H9 (cell line): Measurements from ENCODE around the gene HES4. TPM values are rescaled to one million over a fixed set of nuclear protein-coding genes. Genes with fewer than 3 reads are reported as not detected.

Experiments used
- DNase-seq: peaks from one replicate; pipeline ENCODE4 v3.0.0-alpha.2; 2017
- H2AFZ ChIP-seq: one replicate; pipeline ENCODE4 v1.6.1; 2013; ENCODE audit warnings: mild to moderate bottlenecking, low read length, control low read depth, moderate library complexity
- H2AK5ac ChIP-seq: 2 replicates; pipeline ENCODE4 v1.6.1; 2013; ENCODE audit warnings: low read length, control low read depth, mixed read lengths; ENCODE audit not compliant: insufficient read length
- H2BK120ac ChIP-seq: one replicate; pipeline ENCODE4 v1.6.1; 2013; ENCODE audit warnings: low read depth, mild to moderate bottlenecking, low read length, control low read depth, inconsistent platforms; ENCODE audit not compliant: poor library complexity, severe bottlenecking
- H2BK12ac ChIP-seq: 2 replicates; pipeline ENCODE4 v1.6.1; 2013; ENCODE audit warnings: low read length, control low read depth, mixed read lengths, low read depth; ENCODE audit not compliant: insufficient read length
- H2BK15ac ChIP-seq: 2 replicates; pipeline ENCODE4 v1.6.1; 2013; ENCODE audit warnings: low read depth, low read length, control low read depth
- H2BK20ac ChIP-seq: one replicate; pipeline ENCODE4 v1.6.1; 2013; ENCODE audit warnings: low read depth, mild to moderate bottlenecking, low read length, control low read depth, inconsistent platforms; ENCODE audit not compliant: poor library complexity, severe bottlenecking
- H2BK5ac ChIP-seq: 2 replicates; pipeline ENCODE4 v1.6.1; 2013; ENCODE audit warnings: low read length, control low read depth, mixed read lengths; ENCODE audit not compliant: insufficient read length
- H3K14ac ChIP-seq: 2 replicates; pipeline ENCODE4 v1.6.1; 2013; ENCODE audit warnings: low read length, control low read depth; ENCODE audit not compliant: insufficient read depth
- H3K18ac ChIP-seq: 2 replicates; pipeline ENCODE4 v1.6.1; 2013; ENCODE audit warnings: low read depth, mild to moderate bottlenecking, mixed read lengths, low read length, control low read depth; ENCODE audit not compliant: insufficient read length
- H3K23ac ChIP-seq: 2 replicates; pipeline ENCODE4 v1.6.1; 2013; ENCODE audit warnings: low read length, control low read depth, mixed read lengths, low read depth; ENCODE audit not compliant: insufficient read length
- H3K23me2 ChIP-seq: 2 replicates; pipeline ENCODE4 v1.6.1; 2013; ENCODE audit warnings: low read depth, mild to moderate bottlenecking, mixed read lengths, low read length, control low read depth; ENCODE audit not compliant: insufficient read length, poor library complexity, severe bottlenecking
- H3K27ac ChIP-seq: 2 replicates; pipeline ENCODE4 v1.5.1; 2013; ENCODE audit warnings: low read length, control low read depth, mixed read lengths, low read depth; ENCODE audit not compliant: insufficient read length
- H3K27me3 ChIP-seq: 2 replicates; pipeline ENCODE4 v1.6.1; 2013; ENCODE audit warnings: low read length, control low read depth, inconsistent platforms; ENCODE audit not compliant: insufficient read depth
- H3K4ac ChIP-seq: 2 replicates; pipeline ENCODE4 v1.6.1; 2013; ENCODE audit warnings: low read depth, mild to moderate bottlenecking, control low read depth, inconsistent platforms, low read length, moderate library complexity
- H3K4me1 ChIP-seq: 2 replicates; pipeline ENCODE4 v1.6.1; 2013; ENCODE audit warnings: low read length, control low read depth, inconsistent platforms; ENCODE audit not compliant: insufficient read depth
- H3K4me2 ChIP-seq: 2 replicates; pipeline ENCODE4 v1.6.1; 2013; ENCODE audit warnings: low read length, control low read depth, mixed read lengths; ENCODE audit not compliant: insufficient read length, insufficient read depth
- H3K56ac ChIP-seq: 2 replicates; pipeline ENCODE4 v1.6.1; 2013; ENCODE audit warnings: low read depth, mild to moderate bottlenecking, mixed read lengths, low read length, control low read depth; ENCODE audit not compliant: insufficient read length
- H3K79me1 ChIP-seq: 2 replicates; pipeline ENCODE4 v1.6.1; 2013; ENCODE audit warnings: low read depth, mild to moderate bottlenecking, moderate library complexity, low read length, control low read depth, inconsistent platforms; ENCODE audit not compliant: insufficient read depth, poor library complexity, severe bottlenecking
- H3K79me2 ChIP-seq: 2 replicates; pipeline ENCODE4 v1.6.1; 2013; ENCODE audit warnings: low read length, control low read depth, inconsistent platforms; ENCODE audit not compliant: insufficient read depth
- H3K9ac ChIP-seq: 2 replicates; pipeline ENCODE4 v1.6.1; 2013; ENCODE audit warnings: low read length, control low read depth, mixed read lengths; ENCODE audit not compliant: insufficient read length; ENCODE audit errors: extremely low read depth
- H3K9me3 ChIP-seq: one replicate; pipeline ENCODE4 v1.6.1; 2013; ENCODE audit warnings: low read depth, low read length, inconsistent platforms; ENCODE audit not compliant: control insufficient read depth
- H3T11ph ChIP-seq: one replicate; pipeline ENCODE4 v1.6.1; 2013; ENCODE audit warnings: mild to moderate bottlenecking, low read length, control low read depth, inconsistent platforms
- H4K20me1 ChIP-seq: one replicate; pipeline ENCODE4 v1.6.1; 2013; ENCODE audit not compliant: control insufficient read depth, insufficient read length, insufficient read depth
- H4K5ac ChIP-seq: 2 replicates; pipeline ENCODE4 v1.6.1; 2013; ENCODE audit warnings: low read depth, mild to moderate bottlenecking, mixed read lengths, low read length, control low read depth; ENCODE audit not compliant: insufficient read length
- H4K8ac ChIP-seq: replicated peaks from 2 replicates; pipeline ENCODE4 v1.6.1; 2013; ENCODE audit warnings: low read length, control low read depth, mixed read lengths, low read depth; ENCODE audit not compliant: insufficient read length
- H4K91ac ChIP-seq: 2 replicates; pipeline ENCODE4 v1.6.1; 2013; ENCODE audit warnings: low read depth, mild to moderate bottlenecking, moderate library complexity, mixed read lengths, low read length, control low read depth; ENCODE audit not compliant: insufficient read length
- H3K27ac Mint-ChIP-seq, 3 experiments: 2 replicates in 2 of 3; 3 replicates in 1 of 3; pipeline ENCODE4 v1.8.0; 2020 to 2021; ENCODE audit warnings: mixed read lengths in 3 of 3, mild to moderate bottlenecking in 1 of 3, moderate library complexity in 1 of 3
- H3K27me3 Mint-ChIP-seq: 2 replicates; pipeline ENCODE4 v1.8.0; 2021; ENCODE audit warnings: low read depth, mild to moderate bottlenecking, moderate library complexity, mixed read lengths
- H3K36me3 Mint-ChIP-seq, 3 experiments: 2 replicates in 2 of 3; 3 replicates in 1 of 3; pipeline ENCODE4 v1.8.0; 2020 to 2021; ENCODE audit warnings: low read depth in 3 of 3, mixed read lengths in 3 of 3; ENCODE audit not compliant: insufficient read depth in 1 of 3
- H3K4me1 Mint-ChIP-seq, 2 experiments: 2 replicates each; pipeline ENCODE4 v1.8.0; 2020; ENCODE audit warnings: mixed read lengths in 2 of 2
- H3K4me3 Mint-ChIP-seq, 2 experiments: 2 replicates in 1 of 2; 3 replicates in 1 of 2; pipeline ENCODE4 v1.8.0; 2020 to 2021; ENCODE audit warnings: mild to moderate bottlenecking in 2 of 2, mixed read lengths in 2 of 2, moderate library complexity in 1 of 2
- H3K9me3 Mint-ChIP-seq, 2 experiments: 2 replicates in 1 of 2; 3 replicates in 1 of 2; pipeline ENCODE4 v1.8.0; 2020; ENCODE audit warnings: mild to moderate bottlenecking in 2 of 2, mixed read lengths in 2 of 2, moderate library complexity in 1 of 2
- WGBS: extraction: QIAGEN DNeasy Blood & Tissue Kit; methylation state at CpG from one replicate; pipeline ENCODE4 v1.1.7; 2013; ENCODE audit warnings: missing lambda C conversion rate, low lambda C conversion rate, mixed read lengths; ENCODE audit not compliant: insufficient read length; ENCODE audit errors: extremely low coverage; 5-methylcytosine and 5-hydroxymethylcytosine counted together
- total RNA-seq: library from RNA; stranded (reverse); gene quantifications from 2 replicates; pipeline ENCODE4 v1.2.1, GENCODE V29; 2021
- TF ChIP-seq, protein P1 (sequence below): fragments of 200-600 bp; sonication (generic); conservative IDR thresholded peaks from 3 replicates; pipeline ENCODE4 v1.8.0; 2021; ENCODE audit warnings: antibody characterized with exemption, mild to moderate bottlenecking

The HES4 gene
- total RNA-seq, 1 experiment from 2014 or later: 4.0 TPM

DNA sequence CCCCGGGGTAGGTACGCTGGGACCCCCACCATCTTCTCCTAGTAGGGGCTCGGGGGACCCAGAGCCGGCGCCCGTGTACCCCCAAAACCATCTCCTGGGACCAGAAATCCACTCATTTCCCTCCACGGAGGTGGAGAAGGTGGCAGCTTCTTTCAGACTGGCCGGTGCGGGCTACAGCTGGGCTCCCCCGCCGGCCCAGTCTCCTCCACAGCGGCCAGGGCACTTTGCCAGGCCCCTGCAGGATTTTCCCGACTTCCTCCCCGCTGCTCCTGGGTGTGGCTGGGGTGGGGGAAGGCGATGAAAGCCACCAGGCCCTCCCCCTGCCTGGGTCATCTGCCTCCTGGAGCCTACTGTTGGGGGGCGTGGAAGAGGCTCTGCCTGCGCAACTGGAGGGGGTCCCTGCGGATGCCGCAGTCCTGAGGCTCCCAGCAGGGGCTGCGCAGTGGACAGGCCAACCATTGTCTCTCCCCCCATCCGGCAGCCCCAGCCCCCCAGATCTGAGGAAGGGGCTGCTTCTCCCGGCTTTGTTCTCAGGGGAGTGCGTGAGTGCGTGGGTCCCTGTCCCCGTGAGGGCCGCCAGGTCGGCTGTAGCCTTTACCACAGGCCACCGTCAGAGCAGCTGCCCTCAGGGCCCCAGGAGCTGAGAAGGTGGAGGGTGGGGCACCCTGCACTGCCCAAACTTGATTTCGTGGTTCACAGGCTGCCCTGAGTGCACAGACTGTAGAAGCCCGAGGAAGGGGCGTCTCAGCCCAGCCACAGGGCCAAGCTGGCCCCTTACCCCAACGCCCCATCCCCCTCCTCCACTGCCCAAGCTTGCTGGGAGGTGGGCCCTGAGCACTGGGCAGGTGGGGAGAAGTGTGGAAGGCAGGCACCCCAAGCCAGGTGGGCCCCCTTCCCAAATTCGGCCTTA is 21.4 kb upstream of the HES4 start:
- TF ChIP-seq, protein P1, sequence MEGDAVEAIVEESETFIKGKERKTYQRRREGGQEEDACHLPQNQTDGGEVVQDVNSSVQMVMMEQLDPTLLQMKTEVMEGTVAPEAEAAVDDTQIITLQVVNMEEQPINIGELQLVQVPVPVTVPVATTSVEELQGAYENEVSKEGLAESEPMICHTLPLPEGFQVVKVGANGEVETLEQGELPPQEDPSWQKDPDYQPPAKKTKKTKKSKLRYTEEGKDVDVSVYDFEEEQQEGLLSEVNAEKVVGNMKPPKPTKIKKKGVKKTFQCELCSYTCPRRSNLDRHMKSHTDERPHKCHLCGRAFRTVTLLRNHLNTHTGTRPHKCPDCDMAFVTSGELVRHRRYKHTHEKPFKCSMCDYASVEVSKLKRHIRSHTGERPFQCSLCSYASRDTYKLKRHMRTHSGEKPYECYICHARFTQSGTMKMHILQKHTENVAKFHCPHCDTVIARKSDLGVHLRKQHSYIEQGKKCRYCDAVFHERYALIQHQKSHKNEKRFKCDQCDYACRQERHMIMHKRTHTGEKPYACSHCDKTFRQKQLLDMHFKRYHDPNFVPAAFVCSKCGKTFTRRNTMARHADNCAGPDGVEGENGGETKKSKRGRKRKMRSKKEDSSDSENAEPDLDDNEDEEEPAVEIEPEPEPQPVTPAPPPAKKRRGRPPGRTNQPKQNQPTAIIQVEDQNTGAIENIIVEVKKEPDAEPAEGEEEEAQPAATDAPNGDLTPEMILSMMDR: no peak
- H2BK12ac ChIP-seq: peak overlapping the region; percentile 58
- 0 out of 2 replicates have a peak overlapping the region, but pooled peaks have one; percentile 40 for H3K14ac ChIP-seq
- H3K27ac ChIP-seq: no peak overlapping the region
- no CpG with 5 or more reads among the region's 33 CpGs for WGBS
- no peak overlapping the region for H4K8ac ChIP-seq
- no peak overlapping the region for H3T11ph ChIP-seq
- no peak overlapping the region for H2AK5ac ChIP-seq
- H2AFZ ChIP-seq: no peak overlapping the region
- H2BK120ac ChIP-seq: no peak overlapping the region
- peaks cover 7% of the 10 kb centered on the region for H3K23me2 ChIP-seq
- H3K23ac ChIP-seq: no peak overlapping the region
- no peak overlapping the region for H2BK15ac ChIP-seq
- H3K4me1 Mint-ChIP-seq: peaks cover 23 to 40% of the 10 kb centered on the region in 2 experiments
- H3K56ac ChIP-seq: no peak overlapping the region
- no peak overlapping the region for H2BK20ac ChIP-seq
- no peak for DNase-seq
- peaks cover 4% of the 10 kb centered on the region; the same call in 1 of the 2 replicates for H3K4me1 ChIP-seq
- peaks cover 3% of the 10 kb centered on the region for H4K20me1 ChIP-seq
- H3K27me3 ChIP-seq: no peaks in the 10 kb centered on the region
- peak overlapping the region; percentile 6 for H3K18ac ChIP-seq
- H3K36me3 Mint-ChIP-seq: peaks cover 3 to 19% (median 14%) of the 10 kb centered on the region in 3 experiments; a peak in 6 of 7 replicates
- no peak overlapping the region for H2BK5ac ChIP-seq
- no peak overlapping the region for H3K27ac Mint-ChIP-seq
- H3K4me3 Mint-ChIP-seq: peak overlapping the region; percentile 63 to 77
- H3K9me3 ChIP-seq: no peaks in the 10 kb centered on the region
- peaks cover 2% of the 10 kb centered on the region; the same call in 1 of the 2 replicates for H3K79me2 ChIP-seq
- no peaks in the 10 kb centered on the region; a peak in 1 of 5 replicates for H3K9me3 Mint-ChIP-seq
- peaks cover 10% of the 10 kb centered on the region for H3K27me3 Mint-ChIP-seq
- H3K4me2 ChIP-seq: peak overlapping the region; percentile 63
- no peak overlapping the region for H3K4ac ChIP-seq
- no peak overlapping the region for H3K9ac ChIP-seq
- H4K91ac ChIP-seq: no peak overlapping the region
- no peak overlapping the region for H4K5ac ChIP-seq
- peaks cover 4% of the 10 kb centered on the region for H3K79me1 ChIP-seq
